ENCODE measurements around the gene SHISA9.

DNA sequence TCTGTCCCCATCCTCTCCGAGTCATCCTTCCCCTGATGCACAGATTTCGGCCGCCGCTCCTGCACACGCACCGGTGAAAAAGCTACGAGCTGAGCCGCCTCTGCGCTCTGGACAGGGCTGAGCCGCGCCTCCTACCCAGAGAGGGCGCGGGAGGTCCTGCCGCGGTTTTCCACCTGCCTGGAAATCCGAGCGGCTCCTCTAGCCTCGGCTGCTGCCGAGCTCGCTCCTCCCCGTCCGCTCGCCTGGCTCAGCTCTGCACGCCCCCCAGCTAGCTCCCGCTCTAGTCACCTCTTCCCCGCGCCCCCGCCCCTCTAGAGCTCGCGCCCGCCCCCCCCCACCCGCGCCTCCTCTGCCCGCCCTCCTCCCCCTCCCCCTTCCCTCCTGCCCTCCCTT is 198 bp upstream of the SHISA9 start:
- TF ChIP-seq, protein P1, sequence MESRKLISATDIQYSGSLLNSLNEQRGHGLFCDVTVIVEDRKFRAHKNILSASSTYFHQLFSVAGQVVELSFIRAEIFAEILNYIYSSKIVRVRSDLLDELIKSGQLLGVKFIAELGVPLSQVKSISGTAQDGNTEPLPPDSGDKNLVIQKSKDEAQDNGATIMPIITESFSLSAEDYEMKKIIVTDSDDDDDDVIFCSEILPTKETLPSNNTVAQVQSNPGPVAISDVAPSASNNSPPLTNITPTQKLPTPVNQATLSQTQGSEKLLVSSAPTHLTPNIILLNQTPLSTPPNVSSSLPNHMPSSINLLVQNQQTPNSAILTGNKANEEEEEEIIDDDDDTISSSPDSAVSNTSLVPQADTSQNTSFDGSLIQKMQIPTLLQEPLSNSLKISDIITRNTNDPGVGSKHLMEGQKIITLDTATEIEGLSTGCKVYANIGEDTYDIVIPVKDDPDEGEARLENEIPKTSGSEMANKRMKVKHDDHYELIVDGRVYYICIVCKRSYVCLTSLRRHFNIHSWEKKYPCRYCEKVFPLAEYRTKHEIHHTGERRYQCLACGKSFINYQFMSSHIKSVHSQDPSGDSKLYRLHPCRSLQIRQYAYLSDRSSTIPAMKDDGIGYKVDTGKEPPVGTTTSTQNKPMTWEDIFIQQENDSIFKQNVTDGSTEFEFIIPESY (IDR thresholded peaks at IDR 0.05) = no peak
- TF ChIP-seq, protein P2, sequence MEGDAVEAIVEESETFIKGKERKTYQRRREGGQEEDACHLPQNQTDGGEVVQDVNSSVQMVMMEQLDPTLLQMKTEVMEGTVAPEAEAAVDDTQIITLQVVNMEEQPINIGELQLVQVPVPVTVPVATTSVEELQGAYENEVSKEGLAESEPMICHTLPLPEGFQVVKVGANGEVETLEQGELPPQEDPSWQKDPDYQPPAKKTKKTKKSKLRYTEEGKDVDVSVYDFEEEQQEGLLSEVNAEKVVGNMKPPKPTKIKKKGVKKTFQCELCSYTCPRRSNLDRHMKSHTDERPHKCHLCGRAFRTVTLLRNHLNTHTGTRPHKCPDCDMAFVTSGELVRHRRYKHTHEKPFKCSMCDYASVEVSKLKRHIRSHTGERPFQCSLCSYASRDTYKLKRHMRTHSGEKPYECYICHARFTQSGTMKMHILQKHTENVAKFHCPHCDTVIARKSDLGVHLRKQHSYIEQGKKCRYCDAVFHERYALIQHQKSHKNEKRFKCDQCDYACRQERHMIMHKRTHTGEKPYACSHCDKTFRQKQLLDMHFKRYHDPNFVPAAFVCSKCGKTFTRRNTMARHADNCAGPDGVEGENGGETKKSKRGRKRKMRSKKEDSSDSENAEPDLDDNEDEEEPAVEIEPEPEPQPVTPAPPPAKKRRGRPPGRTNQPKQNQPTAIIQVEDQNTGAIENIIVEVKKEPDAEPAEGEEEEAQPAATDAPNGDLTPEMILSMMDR (IDR thresholded peaks at IDR 0.05; ENCODE audit: low read depth, low read length, missing input control) = no peak
- no peak for TF ChIP-seq HNF4A (conservative IDR thresholded peaks at IDR 0.05)
- no peak for TF ChIP-seq REST (IDR thresholded peaks at IDR 0.05)
- TF ChIP-seq GABPA (IDR thresholded peaks at IDR 0.05 in 1 of 2, conservative IDR thresholded peaks at IDR 0.05 in 1 of 2) = no peak
- no peak for TF ChIP-seq JUND (IDR thresholded peaks at IDR 0.05)
- TF ChIP-seq TAF1 (conservative IDR thresholded peaks at IDR 0.05) = no peak
- TF ChIP-seq FOXA2 (IDR thresholded peaks at IDR 0.05) = no peak
- no peak for TF ChIP-seq MAX (IDR thresholded peaks at IDR 0.05)
